RWPE2 (cell line): ENCODE measurements around the gene IGHMBP2.

Experiments used
- ATAC-seq: fragments of 200-7000 bp; cut with Tn5 transposase; 3 replicates; pipeline ENCODE4 v1.9.1; 2021; ENCODE audit warnings: low read depth
- DNase-seq: peaks from one replicate; pipeline ENCODE4 v3.0.0-alpha.2; 2020; ENCODE audit warnings: low spot score
- H3K27ac ChIP-seq: fragments of 450-650 bp; 2 replicates; pipeline ENCODE4 v1.5.1; 2017; ENCODE audit warnings: mild to moderate bottlenecking; ENCODE audit not compliant: poor library complexity, severe bottlenecking
- H3K27me3 ChIP-seq: fragments of 250-450 bp; sonication (Bioruptor Pico); 2 replicates; pipeline ENCODE4 v1.5.1; 2021; ENCODE audit warnings: mild to moderate bottlenecking, moderate library complexity; ENCODE audit not compliant: insufficient read depth, poor library complexity, severe bottlenecking
- H3K36me3 ChIP-seq: fragments of 250-450 bp; sonication (Bioruptor Pico); 2 replicates; pipeline ENCODE4 v1.5.1; 2020; ENCODE audit warnings: low read depth, mild to moderate bottlenecking, moderate library complexity
- H3K4me1 ChIP-seq: fragments of 250-450 bp; sonication (Bioruptor Pico); 2 replicates; pipeline ENCODE4 v1.5.1; 2021; ENCODE audit warnings: mild to moderate bottlenecking, moderate library complexity; ENCODE audit not compliant: insufficient read depth, poor library complexity, severe bottlenecking
- H3K4me3 ChIP-seq: fragments of 250-450 bp; sonication (Bioruptor Pico); 2 replicates; pipeline ENCODE4 v1.5.1; 2021; ENCODE audit warnings: mild to moderate bottlenecking, moderate library complexity; ENCODE audit not compliant: severe bottlenecking
- H3K9me3 ChIP-seq: fragments of 250-450 bp; sonication (Bioruptor Pico); 2 replicates; pipeline ENCODE4 v1.5.1; 2021; ENCODE audit warnings: mild to moderate bottlenecking, moderate library complexity; ENCODE audit not compliant: severe bottlenecking
- CTCF ChIP-seq: fragments of 450-650 bp; IDR thresholded peaks from one replicate; pipeline ENCODE4 v1.5.1; 2017; ENCODE audit warnings: mild to moderate bottlenecking, moderate library complexity; ENCODE audit not compliant: poor library complexity, severe bottlenecking

The IGHMBP2 gene

GRCh38 chr11:68948935-68949334, 45.2 kb downstream of the IGHMBP2 start:
- Histone ChIP-seq H3K27ac (no peak overlapping the region), H3K27me3 (no peaks in the 10 kb centered on the region), H3K36me3 (no peaks in the 10 kb centered on the region), H3K4me3 (no peak overlapping the region), H3K9me3 (no peaks in the 10 kb centered on the region), H3K4me1 (no peaks in the 10 kb centered on the region)
- TF ChIP-seq CTCF = no peak
- ATAC-seq (no peak), DNase-seq (no peak)

DNA sequence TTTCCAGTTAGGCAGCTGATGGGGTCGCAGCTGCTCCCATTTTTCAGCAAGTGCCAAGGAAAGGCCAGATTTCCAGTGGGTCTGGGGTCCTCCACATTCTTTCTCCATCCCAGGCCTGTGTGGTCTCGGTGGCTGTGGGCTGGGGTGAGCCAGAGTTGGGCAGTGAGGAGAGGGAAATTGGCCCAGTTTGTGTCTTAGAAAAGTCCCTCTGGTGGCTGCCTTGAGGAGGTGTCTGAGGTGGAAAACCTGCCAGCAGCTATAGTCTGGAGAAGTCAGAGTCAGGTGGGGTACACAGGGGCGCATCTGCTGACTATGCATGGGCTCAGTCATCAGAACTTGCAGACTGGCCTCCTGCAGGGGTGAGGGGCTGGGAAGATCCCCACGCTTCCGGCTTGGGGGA, 46.6 kb downstream of the IGHMBP2 start:
- DNase-seq = no peak

DNA sequence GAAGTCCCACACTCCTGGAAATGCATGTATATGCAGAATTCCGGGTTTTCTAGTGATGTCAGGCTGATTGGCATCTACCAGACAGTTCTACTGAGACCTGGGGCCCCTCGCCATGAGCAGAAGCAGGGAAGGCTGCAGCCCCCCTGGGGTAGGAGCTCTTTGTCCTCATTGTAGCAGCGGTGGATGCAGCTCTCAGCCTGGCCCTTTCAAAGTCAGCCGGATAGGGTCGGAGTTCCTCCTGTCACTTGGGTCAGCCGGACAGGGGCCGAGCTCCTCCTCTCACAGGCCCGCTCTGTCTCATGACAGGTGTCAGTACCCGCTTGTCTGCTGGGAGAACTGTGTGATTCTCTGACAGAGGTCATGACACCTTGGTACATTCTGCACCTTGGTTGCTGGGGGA, 47.1 kb downstream of the IGHMBP2 start:
- Histone ChIP-seq H3K4me1 (no peaks in the 10 kb centered on the region), H3K27me3 (no peaks in the 10 kb centered on the region), H3K36me3 (no peaks in the 10 kb centered on the region), H3K27ac (no peak overlapping the region), H3K9me3 (no peaks in the 10 kb centered on the region), H3K4me3 (no peak overlapping the region)
- ATAC-seq = no peak
- DNase-seq = no peak
- no peak for TF ChIP-seq CTCF

More for the DNA sequence above, 46.6 kb downstream of the IGHMBP2 start:
- peak; percentile 73 for ATAC-seq
- H3K27me3 ChIP-seq = no peaks in the 10 kb centered on the region
- TF ChIP-seq CTCF = peak; percentile 14
- no peaks in the 10 kb centered on the region for H3K4me1 ChIP-seq
- no peak overlapping the region for H3K4me3 ChIP-seq
- H3K9me3 ChIP-seq = no peaks in the 10 kb centered on the region
- H3K36me3 ChIP-seq = no peaks in the 10 kb centered on the region
- H3K27ac ChIP-seq = no peak overlapping the region

DNA sequence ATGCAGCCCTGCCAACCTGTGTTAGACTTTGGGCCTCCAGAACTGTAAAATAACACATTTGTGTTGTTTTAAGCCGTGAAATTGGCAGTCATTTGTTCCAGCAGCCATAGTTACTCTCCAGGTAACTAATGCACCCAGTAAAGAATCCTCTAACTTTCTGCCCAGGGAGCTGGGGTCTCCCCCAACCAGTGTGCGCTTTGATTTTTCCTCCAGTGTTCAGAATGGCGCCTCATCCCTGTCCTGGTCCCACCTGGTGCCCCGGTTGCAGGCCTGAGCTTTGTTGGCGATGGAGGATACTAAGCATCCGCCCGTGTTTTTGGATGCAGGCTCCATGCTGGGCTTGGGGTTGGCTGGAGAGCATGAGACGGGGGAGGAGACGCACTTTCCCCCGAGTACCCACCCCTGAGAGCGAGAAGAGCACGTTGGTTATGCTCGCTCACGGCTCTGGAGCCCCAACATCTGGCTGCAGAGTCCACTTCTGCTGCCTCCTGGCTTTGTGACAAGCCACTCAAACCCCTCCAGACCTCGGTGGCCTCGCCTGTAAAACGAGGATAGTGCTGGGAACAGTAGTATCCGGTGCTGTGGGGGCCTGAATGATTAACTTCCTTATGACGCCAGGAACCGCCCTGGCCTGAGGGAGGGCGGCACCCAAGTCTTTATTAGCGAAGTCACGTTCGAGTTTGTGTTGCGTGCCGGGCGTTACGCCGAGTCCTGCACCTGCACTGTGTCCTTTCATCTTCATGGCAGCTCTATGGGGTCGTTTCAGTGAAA, 51.3 kb downstream of the IGHMBP2 start:
- no peak for TF ChIP-seq CTCF
- H3K4me1 ChIP-seq = no peaks in the 10 kb centered on the region
- H3K27me3 ChIP-seq = no peaks in the 10 kb centered on the region
- no peak for ATAC-seq
- no peak overlapping the region for H3K27ac ChIP-seq
- H3K9me3 ChIP-seq = no peaks in the 10 kb centered on the region
- no peak overlapping the region for H3K4me3 ChIP-seq
- H3K36me3 ChIP-seq = no peaks in the 10 kb centered on the region
- DNase-seq = no peak

DNA sequence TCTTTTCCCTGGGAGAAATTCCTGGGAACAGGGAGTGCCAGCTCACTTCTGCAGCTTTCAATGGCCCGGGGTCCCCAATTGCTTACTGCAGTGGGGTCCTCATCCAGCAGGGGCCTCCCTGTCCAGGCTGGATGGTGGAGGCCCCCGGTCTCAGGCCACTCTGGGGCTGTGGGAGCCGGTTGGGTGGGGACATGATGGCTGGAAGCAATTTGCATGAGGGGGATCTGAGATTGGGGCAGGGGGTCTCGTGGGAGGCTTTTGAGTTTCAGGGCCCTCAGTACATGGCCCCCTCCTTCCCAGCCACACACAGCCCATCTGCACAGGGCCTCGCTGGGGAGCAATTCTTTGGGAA, 51.9 kb downstream of the IGHMBP2 start:
- no peak for DNase-seq
- H3K36me3 ChIP-seq = no peaks in the 10 kb centered on the region
- H3K4me1 ChIP-seq = no peaks in the 10 kb centered on the region
- no peak overlapping the region for H3K27ac ChIP-seq
- ATAC-seq = no peak
- H3K9me3 ChIP-seq = no peaks in the 10 kb centered on the region
- H3K27me3 ChIP-seq = no peaks in the 10 kb centered on the region
- no peak overlapping the region for H3K4me3 ChIP-seq
- no peak for TF ChIP-seq CTCF
